Activated gamma-delta T cell treated with anti-CD3 and anti-CD28 coated beads, Interleukin-2, amount 50 U/mL, for 16 hours (primary cell): ENCODE results near the gene CGB1.

Experiments used
- DNase-seq: peaks from one replicate; pipeline ENCODE4 v3.0.0-alpha.2; 2020; ENCODE audit warnings: low read depth

The CGB1 gene

GRCh38 chr19:48993175-48994034, 43.3 kb downstream of the CGB1 start, which contains the start of the genes GYS1 and RUVBL2:
GYS1 (minus strand) TSS chr19:48993309; CDS start chr19:48993112, 197 bp downstream.
RUVBL2 (plus strand) TSS chr19:48993887; CDS start chr19:48993912, 25 bp downstream.
- DNase-seq = peak; percentile 99

GRCh38 chr19:48992581-48993174, 44.0 kb downstream of the CGB1 start:
- no peak for DNase-seq

DNA sequence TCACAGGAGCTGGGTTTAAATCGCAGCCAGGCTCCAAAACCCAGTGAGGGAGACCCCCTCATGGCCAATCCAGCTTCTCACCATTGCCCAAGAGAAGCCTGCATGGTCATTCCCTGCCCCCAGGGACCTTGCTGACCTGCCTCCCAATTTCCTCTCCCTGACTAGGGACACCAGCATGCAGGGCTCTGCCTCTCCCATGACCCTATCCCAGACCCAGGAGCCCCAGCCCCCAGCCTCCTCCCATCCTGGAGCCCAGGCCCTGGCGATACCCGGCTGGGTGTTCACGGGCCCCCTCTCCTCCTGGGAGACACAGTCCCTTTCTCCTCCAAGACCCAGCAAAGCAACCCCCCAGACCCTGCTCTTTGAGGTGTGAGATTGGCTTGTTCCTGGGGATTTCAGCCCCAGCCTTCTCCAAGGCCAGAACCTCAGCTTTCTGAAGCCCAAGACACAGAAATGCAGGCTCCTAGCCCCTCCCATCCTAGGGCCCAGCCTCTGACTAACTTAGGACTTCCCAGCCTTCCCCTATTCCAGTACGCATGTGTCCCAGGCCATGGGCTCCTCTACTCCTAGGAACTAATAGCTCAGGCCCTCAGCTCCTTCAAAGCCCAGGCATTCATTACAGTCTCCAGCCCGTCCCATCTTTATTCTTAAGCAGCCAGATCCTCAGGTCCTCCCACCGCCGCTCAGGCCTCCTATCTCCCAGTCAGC, 44.7 kb downstream of the CGB1 start:
- no peak for DNase-seq

DNA sequence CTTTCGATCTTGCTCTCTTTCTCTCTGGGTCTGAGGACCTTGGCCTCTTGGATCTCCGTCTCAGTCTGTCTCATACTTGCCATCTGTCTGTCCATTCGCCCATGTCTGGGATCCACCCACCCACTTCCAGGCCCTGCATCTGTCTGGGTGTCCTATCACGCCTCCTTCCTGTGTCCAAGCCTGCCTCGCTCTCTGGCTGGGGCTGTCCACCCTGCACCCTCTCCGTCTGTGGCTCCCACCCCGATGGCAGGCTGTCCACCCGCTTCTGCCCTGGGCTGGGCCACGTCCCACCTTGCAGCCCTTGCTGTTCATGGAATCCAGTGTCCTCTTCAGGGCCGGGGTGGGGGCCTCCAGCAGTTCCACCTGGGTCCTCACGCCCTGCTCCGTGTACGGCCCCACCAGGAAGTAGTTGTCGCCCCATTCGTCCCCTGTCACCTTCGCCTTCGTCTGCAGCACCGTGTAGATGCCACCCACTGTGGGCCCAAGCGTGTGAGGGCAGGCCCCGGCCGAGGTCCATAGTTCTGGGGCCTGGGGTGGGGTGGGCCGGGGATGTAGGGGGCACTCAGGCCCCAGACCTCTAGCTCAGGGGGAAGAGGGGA, 45.6 kb downstream of the CGB1 start:
- DNase-seq = no peak

DNA sequence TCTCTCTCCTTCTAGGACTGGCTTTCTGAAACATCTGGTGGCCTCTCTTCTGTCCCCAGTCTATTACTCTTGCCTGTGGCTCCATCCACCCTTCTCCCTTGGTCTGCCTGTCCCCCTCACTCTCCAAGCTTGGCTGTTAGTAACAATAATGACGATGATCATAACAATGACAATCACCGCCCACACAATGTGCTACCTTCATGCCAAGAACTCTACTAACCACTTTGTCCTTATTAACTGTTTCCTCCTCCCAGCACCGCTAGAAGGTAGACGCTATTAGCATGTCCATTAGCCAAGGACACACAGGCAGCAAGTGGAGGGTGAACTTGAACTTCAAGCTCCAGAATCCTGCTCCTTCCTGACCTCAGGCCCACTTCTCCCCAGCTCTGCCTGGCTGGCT, 46.3 kb downstream of the CGB1 start:
- no peak for DNase-seq

GRCh38 chr19:48989701-48990291, 46.9 kb downstream of the CGB1 start:
- no peak for DNase-seq

- no peak for DNase-seq
Measured at GRCh38 chr19:48988860-48989259, 47.8 kb downstream of the CGB1 start.

GRCh38 chr19:48988286-48988685, 48.4 kb downstream of the CGB1 start:
- DNase-seq = no peak

- DNase-seq = no peak
Measured at GRCh38 chr19:48987323-48987722, 49.4 kb downstream of the CGB1 start.

DNA sequence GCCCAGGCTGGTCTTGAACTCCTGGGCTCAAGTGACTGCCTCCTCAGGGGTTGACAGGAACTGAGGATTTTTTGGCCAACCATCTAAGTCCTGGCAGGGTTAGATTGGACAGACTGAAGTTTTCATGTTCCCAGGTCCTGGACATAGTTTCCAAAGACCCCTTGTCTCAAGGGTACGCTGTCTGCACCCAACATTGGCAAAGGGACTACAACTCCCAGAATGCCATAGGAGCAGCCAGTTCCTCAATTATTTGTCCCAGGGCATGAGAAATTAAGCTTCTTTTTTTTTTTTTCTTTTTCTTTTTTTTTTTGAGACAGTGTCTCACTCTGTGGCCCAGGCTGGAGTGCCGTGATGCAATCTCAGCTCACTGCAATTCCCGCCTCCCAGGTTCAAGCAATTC, 50.5 kb downstream of the CGB1 start:
- DNase-seq = no peak

- no peak for DNase-seq
Measured at GRCh38 chr19:48985711-48986110, 51.0 kb downstream of the CGB1 start.
